HG03469 (cell line): Measurements from ENCODE around the gene PDE4DIP.
"Not testable (repeated sequence)": the region's sequence is repeated elsewhere in the genome, so short reads cannot be mapped to it uniquely, and the experiment has no call there.

ENCODE experiments used
- ATAC-seq: cut with Tn5 transposase; IDR thresholded peaks from one replicate; pipeline ENCODE4 v1.9.1; 2021; ENCODE audit warnings: mild to moderate bottlenecking, moderate library complexity, moderate number of reproducible peaks; ENCODE audit not compliant: unreplicated experiment

Gene PDE4DIP

GRCh38 chr1:148916222-148916621 is 72.0 kb downstream of the PDE4DIP start:
- ATAC-seq: not testable (repeated sequence)

- not testable (repeated sequence) for ATAC-seq
Measured at GRCh38 chr1:148916695-148917348, 72.6 kb downstream of the PDE4DIP start.

GRCh38 chr1:148918836-148919447 is 74.7 kb downstream of the PDE4DIP start:
- not testable (repeated sequence) for ATAC-seq

- not testable (repeated sequence) for ATAC-seq
Measured at GRCh38 chr1:148921047-148921446, 76.8 kb downstream of the PDE4DIP start.

GRCh38 chr1:148923798-148924197 is 79.6 kb downstream of the PDE4DIP start:
- not testable (repeated sequence) for ATAC-seq

GRCh38 chr1:148927645-148928044 is 83.4 kb downstream of the PDE4DIP start:
- not testable (repeated sequence) for ATAC-seq

GRCh38 chr1:148929253-148929652 is 85.0 kb downstream of the PDE4DIP start:
- not testable (repeated sequence) for ATAC-seq

- ATAC-seq: not testable (repeated sequence)
Measured at GRCh38 chr1:148935381-148936002, 91.3 kb downstream of the PDE4DIP start.

GRCh38 chr1:148942906-148943305 is 98.7 kb downstream of the PDE4DIP start:
- ATAC-seq: not testable (repeated sequence)

GRCh38 chr1:148945130-148945529 is 100.9 kb downstream of the PDE4DIP start:
- ATAC-seq: not testable (repeated sequence)

GRCh38 chr1:148948768-148949167 is 104.5 kb downstream of the PDE4DIP start:
- not testable (repeated sequence) for ATAC-seq

GRCh38 chr1:148951336-148952227 is 107.4 kb downstream of the PDE4DIP start:
- ATAC-seq: peak; percentile 33

GRCh38 chr1:148952253-148952937 is 108.2 kb downstream of the PDE4DIP start:
- ATAC-seq: peak; percentile 52

- not testable (repeated sequence) for ATAC-seq
Measured at GRCh38 chr1:148952938-148953616, 108.8 kb downstream of the PDE4DIP start.

- ATAC-seq: not testable (repeated sequence)
Measured at GRCh38 chr1:148953730-148954129, 109.5 kb downstream of the PDE4DIP start.

GRCh38 chr1:148958343-148958742 is 114.1 kb downstream of the PDE4DIP start:
- ATAC-seq: not testable (repeated sequence)

- not testable (repeated sequence) for ATAC-seq
Measured at GRCh38 chr1:148960212-148961000, 116.2 kb downstream of the PDE4DIP start.

GRCh38 chr1:148962127-148962857 is 118.1 kb downstream of the PDE4DIP start:
- not testable (repeated sequence) for ATAC-seq
